ENCODE data around the gene ARHGAP10. TPM values are rescaled to one million over a fixed set of nuclear protein-coding genes. Genes with fewer than 3 reads are reported as not detected.

The ARHGAP10 gene
- total RNA-seq, 4 donors from 2014 or later = 153 to 404 (median 215) TPM

DNA sequence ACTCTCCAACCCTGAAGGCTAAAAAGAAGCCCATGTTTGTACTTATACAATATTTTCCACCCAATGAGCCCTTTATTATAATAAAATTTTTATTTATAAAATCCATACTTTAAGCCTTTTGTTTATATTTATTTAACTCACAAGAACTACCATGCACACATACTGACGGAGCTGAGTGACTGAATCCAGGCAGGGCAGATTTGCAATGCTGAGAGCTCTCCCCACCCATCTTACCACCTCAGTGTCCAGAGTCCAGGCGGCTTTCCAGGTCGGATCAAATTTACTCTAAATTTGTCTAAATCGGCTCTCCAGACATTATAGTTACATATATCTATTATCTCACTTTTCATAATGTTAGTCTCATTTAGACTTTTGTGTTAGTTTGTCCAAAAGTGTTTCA, 74.1 kb downstream of the ARHGAP10 start:
- Histone ChIP-seq H3K27ac (no peak overlapping the region), H3K36me3 (no peaks in the 10 kb centered on the region), H3K27me3 (no peaks in the 10 kb centered on the region), H3K4me3 (no peak overlapping the region), H3K4me1 (peaks cover 11 to 96% (median 21%) of the 10 kb centered on the region in 3 donors), H3K9me3 (no peaks in the 10 kb centered on the region)
- WGBS, 2 donors (ENCODE audit: low coverage in 1 of 2) = 79 to 89% methylated on average over 4 of the region's 4 CpGs
- no peak for ATAC-seq
- TF ChIP-seq EP300 (IDR thresholded peaks at IDR 0.05) (no peak), POLR2A (IDR thresholded peaks at IDR 0.05) (no peak), POLR2AphosphoS5 (IDR thresholded peaks at IDR 0.05) (no peak)
- TF ChIP-seq, protein P1, sequence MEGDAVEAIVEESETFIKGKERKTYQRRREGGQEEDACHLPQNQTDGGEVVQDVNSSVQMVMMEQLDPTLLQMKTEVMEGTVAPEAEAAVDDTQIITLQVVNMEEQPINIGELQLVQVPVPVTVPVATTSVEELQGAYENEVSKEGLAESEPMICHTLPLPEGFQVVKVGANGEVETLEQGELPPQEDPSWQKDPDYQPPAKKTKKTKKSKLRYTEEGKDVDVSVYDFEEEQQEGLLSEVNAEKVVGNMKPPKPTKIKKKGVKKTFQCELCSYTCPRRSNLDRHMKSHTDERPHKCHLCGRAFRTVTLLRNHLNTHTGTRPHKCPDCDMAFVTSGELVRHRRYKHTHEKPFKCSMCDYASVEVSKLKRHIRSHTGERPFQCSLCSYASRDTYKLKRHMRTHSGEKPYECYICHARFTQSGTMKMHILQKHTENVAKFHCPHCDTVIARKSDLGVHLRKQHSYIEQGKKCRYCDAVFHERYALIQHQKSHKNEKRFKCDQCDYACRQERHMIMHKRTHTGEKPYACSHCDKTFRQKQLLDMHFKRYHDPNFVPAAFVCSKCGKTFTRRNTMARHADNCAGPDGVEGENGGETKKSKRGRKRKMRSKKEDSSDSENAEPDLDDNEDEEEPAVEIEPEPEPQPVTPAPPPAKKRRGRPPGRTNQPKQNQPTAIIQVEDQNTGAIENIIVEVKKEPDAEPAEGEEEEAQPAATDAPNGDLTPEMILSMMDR (IDR thresholded peaks at IDR 0.05) = no peak

DNA sequence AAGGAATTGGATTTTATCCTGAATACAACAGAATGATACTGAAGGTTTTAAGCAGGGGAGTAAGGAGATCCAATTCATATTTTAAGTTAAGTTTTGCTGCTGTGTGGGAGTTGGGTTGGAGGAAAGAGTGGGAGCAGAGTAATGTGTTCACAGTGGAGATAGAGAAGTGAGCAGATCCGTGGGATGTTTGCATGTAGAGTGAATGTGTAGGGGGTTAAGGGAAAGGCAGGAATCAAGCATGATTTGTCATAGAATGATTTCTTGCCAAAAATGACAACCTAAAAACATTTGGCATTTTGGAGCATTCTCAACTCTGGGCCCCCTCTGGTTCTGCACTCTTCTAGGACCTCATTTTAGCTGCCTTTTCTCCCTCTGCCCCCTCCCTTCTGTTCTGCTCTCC, 76.6 kb downstream of the ARHGAP10 start:
- ATAC-seq = no peak
- Histone ChIP-seq H3K36me3 (no peaks in the 10 kb centered on the region), H3K4me1 (peaks cover 27 to 97% (median 29%) of the 10 kb centered on the region in 3 donors), H3K4me3 (no peak overlapping the region), H3K27ac (peak overlapping the region in 1 of 4 donors; percentile 4), H3K9me3 (no peaks in the 10 kb centered on the region), H3K27me3 (no peaks in the 10 kb centered on the region)
- 14 to 30% methylated on average over 1 of the region's 1 CpG for WGBS, 2 donors (ENCODE audit: low coverage in 1 of 2)
- no peak for TF ChIP-seq EP300 (IDR thresholded peaks at IDR 0.05)
- TF ChIP-seq POLR2A (IDR thresholded peaks at IDR 0.05) = no peak

DNA sequence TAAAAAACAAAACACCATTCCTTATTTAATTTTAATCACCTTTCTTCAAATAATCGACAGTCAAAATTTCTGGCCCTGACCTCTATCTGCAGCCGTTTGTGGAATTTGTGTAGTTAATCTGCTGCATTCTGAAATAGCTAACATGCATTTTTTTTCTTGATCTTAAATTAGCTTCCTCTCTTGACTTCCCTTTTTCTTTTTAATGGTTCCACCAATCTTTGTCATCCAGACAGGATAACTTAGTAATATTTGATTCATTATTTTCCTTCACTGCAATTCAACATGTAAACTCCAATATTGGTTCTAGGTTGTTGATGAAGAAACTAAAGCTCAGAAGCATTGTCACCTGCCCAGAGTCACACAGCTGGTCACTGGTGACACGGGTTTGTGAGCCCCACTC, 77.3 kb downstream of the ARHGAP10 start:
- Histone ChIP-seq H3K9me3 (no peaks in the 10 kb centered on the region), H3K4me3 (no peak overlapping the region), H3K4me1 (peaks cover 30 to 100% (median 37%) of the 10 kb centered on the region in 3 donors), H3K27ac (no peak overlapping the region), H3K36me3 (no peaks in the 10 kb centered on the region), H3K27me3 (no peaks in the 10 kb centered on the region)
- no peak for ATAC-seq
- TF ChIP-seq EP300 (IDR thresholded peaks at IDR 0.05) (no peak), POLR2AphosphoS5 (IDR thresholded peaks at IDR 0.05) (no peak), POLR2A (IDR thresholded peaks at IDR 0.05) (no peak)
- TF ChIP-seq, protein P1 (IDR thresholded peaks at IDR 0.05) = no peak
- 41 to 44% methylated on average over 3 of the region's 3 CpGs for WGBS, 2 donors (ENCODE audit: low coverage in 1 of 2)

DNA sequence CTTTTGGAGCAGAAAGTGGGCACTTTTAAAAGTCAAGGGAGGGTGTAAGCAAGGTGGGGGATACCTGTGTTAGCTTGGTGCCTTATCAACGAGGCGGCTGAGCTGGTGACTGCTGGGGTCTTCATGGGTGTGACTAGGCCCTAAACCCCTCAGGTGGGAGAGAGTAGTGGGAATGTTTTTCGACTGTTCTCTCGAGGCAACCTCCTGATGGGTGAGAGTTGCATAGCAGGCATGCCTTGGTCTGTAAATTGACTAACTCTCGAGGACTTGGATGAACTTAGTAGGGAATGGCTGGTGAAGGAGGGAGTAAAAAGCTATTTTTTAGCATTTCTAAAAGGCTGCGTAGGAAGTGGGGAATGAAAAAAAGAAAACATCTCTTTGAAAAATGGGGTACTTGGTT, 80.0 kb downstream of the ARHGAP10 start:
- no peaks in the 10 kb centered on the region for H3K36me3 ChIP-seq
- H3K9me3 ChIP-seq = no peaks in the 10 kb centered on the region
- TF ChIP-seq, protein P1 (IDR thresholded peaks at IDR 0.05) = no peak
- no peak for TF ChIP-seq POLR2AphosphoS5 (IDR thresholded peaks at IDR 0.05)
- peaks cover 52 to 100% (median 56%) of the 10 kb centered on the region in 3 donors for H3K4me1 ChIP-seq
- H3K27me3 ChIP-seq = no peaks in the 10 kb centered on the region
- 83 to 89% methylated on average over 1 to 3 of the region's 6 CpGs for WGBS, 2 donors (ENCODE audit: low coverage in 1 of 2)
- H3K27ac ChIP-seq = peak overlapping the region; percentile 17 to 83 (median 60)
- no peak for ATAC-seq
- H3K4me3 ChIP-seq = no peak overlapping the region

DNA sequence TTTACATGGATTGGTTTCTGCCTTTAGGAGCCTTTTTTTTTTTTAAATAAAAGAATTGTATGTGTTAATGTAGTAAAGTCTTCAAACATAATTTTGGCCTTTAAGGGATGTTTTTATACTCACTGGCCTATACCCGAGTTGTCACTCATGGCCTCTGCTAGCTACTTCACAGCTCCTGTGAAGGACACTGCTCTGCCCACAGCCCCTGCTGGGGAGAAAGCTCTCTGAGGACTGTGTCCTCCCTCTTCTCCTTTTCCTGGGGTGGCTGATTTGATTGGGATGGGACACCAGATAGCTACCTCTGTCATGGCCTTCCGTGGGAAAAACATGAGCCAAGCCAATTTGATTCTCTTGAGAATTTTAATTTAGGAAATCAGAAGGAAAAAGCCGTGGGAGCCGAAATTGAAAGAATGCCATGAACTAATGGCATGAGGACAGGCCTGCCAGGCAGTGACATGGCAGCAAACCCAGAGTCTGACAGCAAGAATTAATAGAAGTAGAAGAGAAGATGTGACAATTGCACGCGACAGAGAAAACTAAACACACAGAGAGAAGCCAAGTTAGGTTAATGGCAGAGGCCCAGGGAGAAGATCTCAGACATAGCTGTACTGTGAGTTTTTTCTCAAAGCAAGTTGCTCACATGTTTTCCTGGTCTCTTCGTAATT, 81.4 kb downstream of the ARHGAP10 start:
- H3K9me3 ChIP-seq = no peaks in the 10 kb centered on the region
- H3K27ac ChIP-seq = peak overlapping the region; percentile 47 to 83 (median 66)

More for the DNA sequence above, 81.4 kb downstream of the ARHGAP10 start:
- H3K4me3 ChIP-seq = no peak overlapping the region
- peaks cover 54 to 100% (median 57%) of the 10 kb centered on the region in 3 donors for H3K4me1 ChIP-seq
- H3K27me3 ChIP-seq = no peaks in the 10 kb centered on the region
- no peaks in the 10 kb centered on the region for H3K36me3 ChIP-seq
- no peak for TF ChIP-seq POLR2AphosphoS5 (IDR thresholded peaks at IDR 0.05)
- TF ChIP-seq, protein P1 (IDR thresholded peaks at IDR 0.05) = no peak
- TF ChIP-seq POLR2A (IDR thresholded peaks at IDR 0.05) = no peak
- no peak for TF ChIP-seq EP300 (IDR thresholded peaks at IDR 0.05)
- ATAC-seq = no peak
- WGBS, 2 donors (ENCODE audit: low coverage in 1 of 2) = 20 to 27% methylated on average over 6 to 7 of the region's 7 CpGs

Measured in gastroesophageal sphincter (tissue), 4 donors.